GM18517 (cell line): ENCODE data around the gene FRMD4B.

Experiments
- ATAC-seq: cut with Tn5 transposase; IDR thresholded peaks from one replicate; pipeline ENCODE4 v1.9.1; 2021; ENCODE audit warnings: mild to moderate bottlenecking, moderate library complexity; ENCODE audit not compliant: unreplicated experiment

FRMD4B gene

DNA sequence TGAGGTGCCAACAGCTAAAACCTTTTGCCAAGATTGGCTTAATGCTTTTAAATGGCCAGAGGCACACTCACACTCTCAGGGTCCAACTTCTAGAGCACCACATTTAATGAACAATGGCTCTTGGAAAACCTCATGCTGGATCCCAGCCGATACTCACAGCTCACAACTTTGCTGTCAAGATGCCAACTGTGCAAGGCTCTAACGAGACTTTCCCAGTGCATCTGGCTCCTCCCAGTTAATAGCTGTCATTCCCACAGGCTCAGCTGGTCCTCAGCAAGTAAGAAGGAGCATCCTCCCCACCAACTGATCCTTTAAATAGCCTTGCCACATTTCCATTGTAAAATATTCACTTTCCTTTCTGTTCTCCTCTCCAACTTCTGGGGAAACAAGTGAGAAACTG is 20.3 kb upstream of the FRMD4B start:
- no peak for ATAC-seq

DNA sequence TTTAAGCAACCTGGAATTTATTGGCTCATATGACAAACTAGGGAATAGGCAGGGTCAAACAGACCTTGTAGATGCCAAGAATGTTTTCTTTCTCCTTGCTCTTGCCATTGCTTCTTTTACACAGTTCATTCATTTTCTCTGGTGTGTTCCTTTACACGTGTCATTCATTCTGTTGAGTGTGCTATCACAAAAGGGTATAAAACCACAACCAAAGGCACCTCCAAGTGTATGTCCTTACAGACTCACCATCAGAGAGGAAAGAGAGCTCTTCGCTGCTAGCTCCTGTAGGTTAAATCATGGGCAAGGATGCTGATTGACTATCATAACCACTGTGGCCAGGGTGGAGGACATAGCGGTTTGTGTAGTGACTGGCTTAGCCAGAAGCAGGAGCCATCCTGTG is 19.2 kb upstream of the FRMD4B start:
- ATAC-seq, result no peak

DNA sequence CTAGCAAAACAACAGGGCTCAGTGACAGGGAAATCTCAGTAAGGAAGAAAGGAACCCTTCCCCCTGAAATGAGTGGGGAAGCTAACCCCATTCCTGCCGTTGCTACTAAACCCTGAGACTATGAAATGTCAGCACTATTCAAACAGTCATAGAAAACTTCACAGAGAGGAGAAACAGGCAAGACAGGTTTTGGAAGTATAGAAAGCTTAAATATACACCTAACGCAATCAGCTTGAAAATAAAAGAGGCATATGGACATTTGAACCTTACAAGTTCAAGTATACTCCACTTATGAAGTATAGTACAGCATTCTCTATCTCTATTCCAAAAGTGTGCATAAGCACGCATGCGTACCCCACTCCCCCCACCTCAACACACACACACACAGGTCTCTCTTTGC is 17.6 kb upstream of the FRMD4B start:
- no peak for ATAC-seq

DNA sequence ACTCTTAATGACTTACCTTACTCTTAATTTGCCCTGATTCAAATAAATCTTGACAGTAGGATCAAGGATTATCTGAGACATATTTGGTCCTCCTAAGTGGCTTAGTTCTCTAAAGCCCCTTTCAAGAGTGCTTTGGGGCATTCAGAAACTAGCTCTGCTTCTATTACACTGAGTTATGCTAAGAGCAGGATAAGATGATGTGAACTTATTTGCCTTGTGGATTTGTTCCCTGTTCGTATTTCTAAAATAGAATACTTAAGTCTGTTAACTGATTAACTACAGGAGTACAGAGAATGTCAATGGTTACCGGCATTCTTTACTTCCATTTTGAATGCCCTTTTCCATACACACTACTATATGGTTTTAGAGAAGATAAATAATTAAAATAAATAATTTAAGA is 14.8 kb upstream of the FRMD4B start:
- ATAC-seq, result no peak

DNA sequence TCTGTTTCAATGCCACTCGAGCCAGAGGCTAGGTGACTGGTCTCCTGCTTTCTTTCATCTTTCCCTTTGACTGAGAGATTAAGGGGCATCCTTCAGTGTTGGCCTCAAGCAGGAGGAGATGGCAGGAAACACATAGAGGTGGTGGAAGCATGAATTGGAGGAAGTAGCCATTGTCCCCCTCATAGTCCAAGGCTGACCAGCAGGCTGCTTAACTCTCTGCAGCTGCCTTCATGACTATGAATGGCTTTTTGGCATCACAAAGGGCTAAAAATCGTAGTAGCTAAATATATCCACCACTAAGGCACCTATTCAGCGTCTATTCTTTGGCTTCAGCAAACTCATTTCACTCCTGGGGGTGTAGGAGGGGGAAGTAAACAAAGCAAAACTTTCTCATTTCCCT is 7.0 kb upstream of the FRMD4B start:
- ATAC-seq, result no peak

DNA sequence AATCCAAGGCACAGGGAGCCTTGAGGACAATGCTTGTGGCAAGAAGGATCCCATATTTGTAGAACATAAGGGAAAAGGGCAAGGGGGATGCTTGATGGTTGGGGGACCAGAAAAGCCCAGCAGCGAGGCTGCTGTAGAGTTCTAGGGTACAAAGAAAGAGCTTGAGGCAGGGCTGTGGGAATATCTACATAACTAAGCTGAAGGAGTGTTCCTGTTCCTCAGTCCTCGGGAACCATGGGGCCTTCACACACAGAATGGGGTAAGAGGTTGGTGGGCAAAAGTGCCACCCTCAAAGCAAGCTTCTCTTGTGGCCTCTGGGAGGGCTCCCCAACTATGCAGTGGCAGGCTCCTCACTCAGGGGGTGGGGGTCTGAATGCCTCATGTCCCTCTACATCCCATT is 6.5 kb upstream of the FRMD4B start:
- no peak for ATAC-seq

DNA sequence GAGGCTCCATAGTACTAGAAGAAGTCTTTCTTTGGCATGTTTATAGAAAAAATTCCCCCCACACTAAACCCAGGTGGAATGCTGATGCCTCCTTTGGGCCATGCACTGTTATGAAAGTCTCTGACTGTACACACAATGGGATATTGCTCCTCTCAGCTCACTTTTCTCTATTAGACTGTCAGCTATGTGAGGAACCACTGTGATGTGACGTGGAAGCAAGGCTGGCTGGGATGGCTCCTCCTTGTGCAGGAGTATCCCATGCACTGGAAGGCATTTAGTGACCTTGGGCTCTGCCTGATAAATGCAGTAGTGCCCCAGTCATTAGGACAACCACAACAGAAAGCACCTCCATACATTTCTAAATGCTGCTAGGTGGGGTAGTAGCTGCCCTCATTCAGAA is 5.7 kb upstream of the FRMD4B start:
- no peak for ATAC-seq

DNA sequence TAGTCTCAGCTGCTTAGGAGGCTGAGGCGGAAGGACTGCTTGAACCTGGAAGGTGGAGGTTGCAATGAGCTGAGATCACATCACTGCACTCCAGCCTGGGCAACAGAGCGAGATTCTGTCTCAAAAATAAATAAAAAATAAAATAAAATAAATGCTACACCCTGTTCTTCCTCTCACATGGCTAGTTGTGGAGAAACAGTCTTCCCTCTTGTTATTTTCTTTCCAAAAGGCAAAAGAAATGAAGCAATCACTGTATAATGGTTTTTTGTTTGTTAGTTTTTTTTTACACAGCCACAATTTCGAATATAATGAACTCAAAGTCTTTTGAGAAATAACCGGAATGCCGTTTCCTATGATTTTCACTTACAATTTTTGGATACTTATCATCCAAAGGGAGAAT is 4.9 kb upstream of the FRMD4B start:
- ATAC-seq, result no peak

DNA sequence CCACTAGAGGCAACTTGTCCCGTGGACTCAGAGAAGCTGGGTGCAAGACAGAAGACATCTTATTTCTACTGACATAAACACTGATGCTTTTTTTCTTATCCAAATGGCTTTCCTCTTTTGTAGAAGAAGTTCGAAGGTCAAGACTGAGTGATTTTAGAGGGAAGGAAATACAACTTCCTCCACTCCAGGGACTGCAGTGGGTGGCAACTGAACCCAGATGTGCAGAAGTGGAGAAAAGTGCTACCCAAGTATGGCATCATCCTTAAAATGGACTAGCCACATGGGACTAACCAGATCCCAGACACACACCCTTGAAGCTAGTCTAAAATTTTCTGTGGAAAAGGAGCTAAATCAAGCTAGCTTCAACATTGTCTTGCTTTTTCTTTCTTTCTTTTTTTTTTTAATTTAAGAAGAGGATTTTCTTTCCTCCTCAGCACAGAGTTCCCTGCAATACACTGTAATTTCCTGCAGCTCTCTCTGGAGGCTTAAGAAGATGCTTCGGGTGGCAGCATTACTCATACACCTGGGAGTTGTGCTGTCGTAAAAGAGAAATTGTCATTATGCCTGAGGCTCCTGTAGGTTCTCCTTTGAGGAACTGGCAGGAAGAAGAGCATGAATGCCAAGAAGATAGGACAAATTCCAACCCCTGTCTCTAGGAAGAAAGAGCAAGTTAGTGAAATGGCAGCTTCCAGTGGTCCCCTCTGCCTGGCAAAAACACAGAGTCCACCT is 3.8 kb upstream of the FRMD4B start:
- no peak for ATAC-seq

DNA sequence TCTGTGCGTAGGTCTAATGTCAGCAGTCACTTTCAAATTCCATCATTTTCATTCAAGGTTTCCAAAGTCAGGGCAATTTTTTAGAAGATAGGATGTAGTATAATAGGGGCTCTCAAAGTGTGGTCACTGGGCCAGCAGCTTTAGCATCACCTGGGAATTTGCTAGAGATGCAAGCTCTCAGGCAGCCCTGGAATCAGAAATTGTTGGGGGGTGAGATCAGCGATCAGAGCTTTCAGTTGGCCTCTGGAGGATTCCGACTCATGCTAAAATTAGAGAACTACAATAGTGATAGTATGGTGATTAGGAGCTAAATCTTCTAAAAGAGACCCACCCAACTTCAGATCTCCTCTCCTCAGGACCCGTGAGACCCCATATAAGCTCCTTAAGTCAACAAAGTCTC is 2.4 kb upstream of the FRMD4B start:
- ATAC-seq, result no peak

DNA sequence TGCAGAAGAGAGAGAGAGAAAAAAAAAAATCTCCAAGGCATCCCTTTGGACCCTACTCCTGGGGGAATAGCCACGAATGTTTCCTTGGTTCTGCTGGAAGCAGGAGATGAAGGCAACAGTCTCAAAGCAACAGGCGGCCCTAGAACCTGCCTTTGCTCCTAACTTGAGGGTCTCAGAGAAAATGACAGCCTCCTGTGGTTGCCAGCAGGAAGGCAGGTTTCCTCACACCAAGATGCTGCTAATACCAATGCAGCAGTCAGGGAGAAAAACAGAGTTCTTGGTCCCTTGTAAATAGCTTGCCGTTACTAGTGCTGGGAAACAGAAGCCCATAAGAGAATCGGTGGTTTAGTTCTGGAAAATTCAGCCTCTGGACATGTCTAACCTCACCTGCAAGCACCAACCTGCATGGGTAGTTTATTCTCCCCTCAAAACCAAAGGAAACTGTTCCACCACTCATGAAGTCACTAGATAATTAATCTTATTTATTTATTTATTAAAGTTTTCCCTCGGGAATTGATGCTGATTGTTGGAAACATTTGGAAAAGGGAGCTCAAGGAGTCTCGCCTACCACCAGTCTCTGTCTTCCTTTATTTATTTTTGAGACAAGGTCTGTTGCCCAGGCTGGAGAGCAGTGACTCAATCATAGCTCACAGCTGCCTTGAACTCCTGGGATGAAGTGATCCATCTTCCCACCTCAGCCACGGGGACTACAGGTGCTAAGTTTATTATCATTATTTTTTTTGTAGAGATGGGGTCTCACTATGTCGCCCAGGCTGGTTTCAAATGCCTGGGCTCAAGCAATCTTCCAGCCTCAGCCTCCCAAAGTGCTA is 883 bp upstream of the FRMD4B start:
- no peak for ATAC-seq

DNA sequence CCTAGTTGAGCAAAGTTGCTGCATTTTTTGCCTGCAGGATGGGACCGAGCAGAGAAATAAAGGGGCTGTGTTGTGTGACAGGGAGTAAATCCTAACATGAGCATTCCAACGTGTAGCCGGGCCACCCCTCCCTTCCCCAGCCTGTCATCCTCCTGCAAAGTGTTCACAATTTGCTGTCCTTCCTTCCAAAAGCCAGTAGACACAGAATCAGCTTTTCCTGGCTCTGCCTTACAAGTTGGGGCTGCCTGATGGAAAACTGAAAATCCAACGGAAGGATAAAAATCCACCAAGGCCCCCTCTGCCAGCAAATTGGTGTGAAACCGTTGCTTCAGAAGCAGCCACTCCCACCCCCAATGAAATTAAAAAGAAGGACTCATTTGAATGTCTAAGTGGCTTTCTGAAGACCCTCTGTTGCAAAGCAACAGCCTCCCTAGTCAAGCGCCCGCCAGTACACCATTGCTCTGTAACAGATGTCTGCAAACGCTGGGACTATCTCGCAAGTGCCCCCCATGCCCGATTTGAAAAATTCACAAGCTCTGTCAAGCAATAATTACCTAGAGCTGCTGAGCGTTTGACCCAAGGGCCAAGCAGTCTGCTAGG is 665 bp downstream of the FRMD4B start:
- no peak for ATAC-seq

DNA sequence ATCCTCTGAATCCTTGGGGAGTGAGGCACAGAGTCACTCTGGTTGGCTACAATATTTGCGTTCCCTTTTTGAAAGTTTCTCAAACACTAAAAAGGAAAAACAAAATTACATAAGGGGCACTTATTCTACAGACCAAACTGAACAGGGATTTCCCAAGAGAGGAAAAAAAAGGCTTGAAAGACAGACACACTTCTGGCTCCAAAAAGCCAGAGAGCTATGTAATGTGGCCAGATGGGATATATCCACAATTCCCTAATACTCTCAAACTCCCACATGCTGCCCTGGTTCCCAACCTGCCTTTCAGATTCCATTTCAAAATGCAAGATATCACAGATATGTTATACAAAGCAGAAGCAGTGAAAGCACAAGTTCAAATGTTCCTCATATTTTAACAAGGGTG is 1.6 kb downstream of the FRMD4B start:
- ATAC-seq, result no peak

DNA sequence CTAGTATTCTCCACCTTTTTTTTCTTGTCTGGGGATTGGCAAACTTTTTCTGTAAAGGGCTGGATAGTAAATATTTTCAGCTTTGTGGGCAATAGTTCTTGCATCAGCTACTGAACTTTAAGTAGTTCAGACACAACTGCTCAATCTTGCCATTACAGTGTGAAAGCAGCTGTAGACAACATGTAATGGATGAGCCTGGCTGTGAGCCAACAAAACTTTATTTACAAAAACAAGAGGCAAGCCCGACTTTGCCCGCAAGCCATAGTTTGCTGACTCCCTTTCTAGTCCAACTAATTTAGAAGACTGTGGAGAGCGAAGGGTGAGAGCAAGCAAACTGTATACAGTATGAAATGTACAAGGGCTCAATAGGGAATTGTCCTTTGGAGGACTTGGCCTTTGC is 6.2 kb downstream of the FRMD4B start:
- ATAC-seq, result no peak

DNA sequence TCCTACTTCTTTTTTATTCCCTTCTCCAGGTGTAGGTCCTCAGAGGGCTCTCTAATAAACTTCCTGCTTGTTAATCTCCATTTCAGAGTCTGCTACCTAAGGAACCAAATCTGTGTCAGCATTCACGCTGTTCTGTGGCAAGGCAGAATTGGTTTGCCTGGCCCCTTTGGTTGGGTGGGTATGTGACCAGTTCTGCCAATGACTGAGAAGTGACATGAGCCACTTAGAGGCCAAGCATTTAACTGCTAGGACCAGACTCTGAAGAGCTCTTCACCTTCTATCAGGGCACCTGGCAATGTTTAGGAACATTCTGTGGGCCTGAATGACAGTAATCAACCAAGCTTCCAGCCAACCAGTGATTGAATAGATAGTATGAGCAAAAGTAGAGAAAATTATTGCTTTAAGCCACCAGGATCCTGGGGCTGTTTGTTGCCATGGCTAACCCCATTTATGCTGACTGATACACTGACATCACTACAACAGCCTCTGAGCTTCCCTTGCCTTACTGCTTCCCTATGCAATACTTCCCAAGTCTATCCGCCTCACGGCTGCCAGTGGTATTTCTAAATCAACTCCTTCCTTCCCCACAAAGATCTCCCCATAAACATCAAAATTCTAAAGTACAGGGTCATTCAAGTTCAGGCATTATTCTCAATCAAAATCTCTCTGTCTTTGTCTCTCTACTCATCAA is 7.6 kb downstream of the FRMD4B start:
- no peak for ATAC-seq

DNA sequence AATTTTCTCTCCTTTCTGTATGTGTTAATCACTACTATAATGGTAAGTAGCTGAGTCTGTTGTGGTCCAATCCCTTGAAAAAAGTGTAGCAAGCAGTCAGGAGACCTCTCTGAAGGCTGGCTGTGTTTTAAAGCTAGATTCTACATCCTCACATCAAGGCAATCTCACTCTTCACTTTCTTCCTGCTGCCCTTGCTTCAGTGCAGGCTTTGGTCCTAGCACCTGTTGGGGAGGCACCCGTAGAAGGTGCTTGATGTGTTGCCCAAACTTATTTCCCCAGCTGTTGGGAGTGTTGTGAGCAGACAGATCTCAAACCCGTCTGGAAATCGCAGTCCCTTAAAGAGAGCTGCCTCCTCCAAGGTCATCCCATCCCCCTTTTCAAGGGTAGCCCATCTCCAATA is 8.6 kb downstream of the FRMD4B start:
- ATAC-seq, result no peak

DNA sequence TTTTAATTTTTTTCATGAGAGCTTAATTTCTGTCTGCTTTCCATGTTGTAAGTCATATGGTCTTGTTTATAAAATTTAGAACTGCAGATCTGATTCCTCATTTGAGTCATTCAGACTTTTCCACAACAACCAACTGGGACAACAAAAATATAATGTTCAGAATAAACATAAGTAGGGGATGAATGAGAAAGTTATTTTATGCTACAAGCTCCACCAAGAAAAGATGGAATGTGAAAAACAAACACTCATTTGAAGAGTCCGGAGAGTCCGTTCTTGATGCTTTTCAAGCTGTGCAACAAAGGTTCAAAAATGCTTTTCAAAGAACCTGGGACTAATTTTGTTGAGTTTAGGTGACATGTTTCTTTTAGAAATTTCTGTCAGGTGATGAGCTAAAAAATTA is 9.2 kb downstream of the FRMD4B start:
- no peak for ATAC-seq

DNA sequence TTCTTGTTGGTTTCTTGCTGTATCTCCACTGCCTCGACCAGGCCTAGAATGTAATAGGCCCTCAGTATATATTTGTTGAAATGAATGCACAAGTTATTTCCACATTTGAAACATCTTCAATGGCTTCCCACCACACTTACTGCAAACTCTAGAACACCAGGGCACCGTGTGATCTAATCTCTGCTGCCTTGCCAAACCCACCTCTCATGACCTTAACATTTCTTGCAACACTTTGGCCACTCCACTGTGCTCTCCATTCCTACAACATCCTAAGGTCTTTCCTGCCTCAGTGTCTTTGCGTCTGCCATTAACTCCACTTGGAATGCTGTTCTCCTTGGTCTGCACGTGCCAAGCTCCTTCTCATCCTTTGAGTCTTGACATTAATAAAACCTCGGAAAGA is 14.1 kb downstream of the FRMD4B start:
- ATAC-seq, result no peak

DNA sequence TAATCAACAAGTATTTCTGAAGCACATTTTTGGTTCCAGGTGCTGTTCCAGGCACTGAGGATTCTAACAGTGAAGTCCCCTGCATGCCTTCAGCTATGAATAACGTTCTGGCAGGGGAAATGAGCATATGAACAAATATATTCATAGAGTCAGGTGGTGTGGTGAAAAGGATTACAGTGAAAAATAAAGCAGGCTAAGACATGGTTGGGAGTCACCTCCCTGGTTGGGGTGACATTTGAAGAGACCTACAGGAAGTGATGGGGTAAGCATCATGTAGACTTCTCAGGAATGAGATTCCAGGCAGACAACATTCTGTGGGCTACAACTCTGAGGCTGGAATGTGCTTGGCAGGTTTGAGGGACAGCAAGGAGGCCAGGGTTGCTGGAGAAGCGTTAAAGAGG is 15.0 kb downstream of the FRMD4B start:
- ATAC-seq, result no peak

DNA sequence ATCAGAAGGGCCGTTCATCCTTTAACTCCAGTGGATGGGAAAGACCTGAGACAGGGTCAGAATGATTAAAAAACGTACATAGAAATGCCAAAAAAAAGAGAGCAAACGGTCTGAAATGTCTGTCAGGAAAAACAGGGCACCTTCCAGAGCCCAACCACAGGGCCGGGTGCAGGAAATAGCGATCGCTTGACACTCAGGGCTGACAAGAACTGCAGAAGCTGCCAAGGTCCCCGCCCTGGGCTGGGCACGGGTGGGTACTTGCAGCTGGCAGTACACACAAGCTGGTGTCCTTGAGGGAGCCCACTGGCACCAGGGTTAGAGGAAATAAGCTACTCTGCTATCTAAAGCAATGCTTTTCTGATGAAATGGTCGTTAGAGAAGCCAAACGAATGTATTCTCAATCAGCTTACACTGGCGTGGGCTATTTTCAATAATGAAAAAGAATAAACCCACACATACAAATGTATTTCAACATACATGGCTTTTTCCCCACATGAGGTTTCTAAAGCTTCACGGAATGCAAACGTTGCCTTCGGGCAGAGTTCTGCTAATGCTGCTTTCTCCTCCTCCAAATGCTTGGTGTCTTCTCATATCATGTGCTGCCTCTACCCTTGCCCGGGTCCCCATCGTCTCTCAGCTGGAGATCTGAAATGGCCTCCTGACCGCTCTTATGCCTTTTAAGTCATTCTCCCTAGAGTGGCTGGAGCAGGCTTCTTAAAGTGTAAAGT is 15.6 kb downstream of the FRMD4B start:
- ATAC-seq, result no peak
